DOHH2 (cell line): Measurements from ENCODE around the gene GPR157.

Experiments used
- CTCF ChIP-seq: fragments of 200-600 bp; sonication (generic); IDR thresholded peaks from one replicate; pipeline ENCODE4 v1.5.1; 2014; ENCODE audit warnings: antibody characterized with exemption, mild to moderate bottlenecking, low read depth, low read length; ENCODE audit not compliant: poor library complexity, severe bottlenecking
- EZH2phosphoT487 ChIP-seq: fragments of 200-600 bp; sonication (generic); IDR thresholded peaks from 2 replicates; pipeline ENCODE4 v1.6.1; 2017; ENCODE audit warnings: borderline replicate concordance, mild to moderate bottlenecking, antibody characterized with exemption, low read length, moderate library complexity, mixed read lengths

- no peak for TF ChIP-seq CTCF
- no peak for TF ChIP-seq EZH2phosphoT487
Measured at GRCh38 chr1:9161342-9161741, 32.4 kb upstream of the GPR157 start.
